22Rv1 (cell line): Measurements from ENCODE around the gene ARHGEF28.

Source experiments
- CTCF ChIP-seq: fragments of 450-650 bp; IDR thresholded peaks from 2 replicates; pipeline ENCODE4 v1.5.1; 2017; ENCODE audit warnings: mild to moderate bottlenecking
- ZFX ChIP-seq: fragments of 450-650 bp; IDR thresholded peaks from 2 replicates; pipeline ENCODE4 v1.6.1; 2017; ENCODE audit warnings: antibody characterized with exemption, borderline replicate concordance

DNA sequence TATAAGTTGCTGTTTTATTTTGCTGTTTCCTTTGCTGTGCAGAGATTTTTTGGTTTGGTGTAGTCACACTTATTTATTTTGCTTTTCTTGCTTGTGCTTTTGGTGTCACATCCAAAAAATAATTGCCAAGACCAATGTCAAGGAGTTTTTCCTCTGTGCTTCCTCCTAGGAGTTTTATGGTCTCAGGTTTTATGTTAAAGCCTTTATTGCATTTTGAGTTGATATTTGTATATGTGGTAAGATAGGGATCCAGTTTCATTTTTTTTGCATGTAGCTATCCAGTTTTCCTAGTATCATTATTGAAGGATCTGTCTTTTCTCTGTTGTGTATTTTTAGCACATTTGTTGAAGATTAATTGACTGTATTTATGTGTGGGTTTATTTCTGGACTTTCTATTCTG is 210.6 kb downstream of the ARHGEF28 start:
- TF ChIP-seq CTCF, result no peak
- no peak for TF ChIP-seq ZFX
